IMR-90 (cell line): Measurements from ENCODE around the gene LIN7C. TPM values are rescaled to one million over a fixed set of nuclear protein-coding genes. Genes with fewer than 3 reads are reported as not detected.

Source experiments
- ATAC-seq: fragments of 200-7000 bp; cut with Tn5 transposase; 2 replicates; pipeline ENCODE4 v1.9.1; 2020; ENCODE audit warnings: low read depth, mild to moderate bottlenecking, moderate library complexity
- BruUV-seq: library from RNA; stranded (reverse); fragments of 400-500 nt; replicated peaks from 2 replicates; lab custom pipeline; 2021; lab: Mats Ljungman, UMichigan
- CTCF ChIA-PET: fragments of 300-600 bp; formaldehyde crosslinking; extraction: SDS; loops from one replicate; lab custom pipeline; 2021; ENCODE audit warnings: antibody characterized with exemption; lab: Yijun Ruan, JAX
- POLR2A ChIA-PET: fragments of 300-600 bp; sonication (Branson Sonifier 250); formaldehyde crosslinking; loops from one replicate; lab custom pipeline; 2022; ENCODE audit warnings: antibody characterized with exemption; ENCODE audit not compliant: unreplicated experiment; lab: Charles Lee
- DNase-seq: peaks from one replicate; pipeline ENCODE4 v3.0.0; 2013
- H2AFZ ChIP-seq: replicated peaks from 2 replicates; pipeline ENCODE3; 2013; ENCODE audit warnings: low read length, mild to moderate bottlenecking; ENCODE audit not compliant: poor library complexity
- H2AK5ac ChIP-seq: 2 replicates; pipeline ENCODE4 v1.6.1; 2013; ENCODE audit warnings: low read depth, low read length, inconsistent platforms
- H2AK9ac ChIP-seq: replicated peaks from 2 replicates; pipeline ENCODE3; 2013; ENCODE audit warnings: mild to moderate bottlenecking, low read depth, low read length, moderate library complexity; ENCODE audit not compliant: poor library complexity
- H2BK120ac ChIP-seq: 2 replicates; pipeline ENCODE4 v1.6.1; 2013; ENCODE audit warnings: low read depth, low read length, inconsistent platforms
- H2BK15ac ChIP-seq: 3 replicates; pipeline ENCODE4 v1.6.1; 2013; ENCODE audit warnings: low read depth, low read length, inconsistent platforms
- H2BK20ac ChIP-seq: 2 replicates; pipeline ENCODE4 v1.6.1; 2013; ENCODE audit warnings: low read depth, mild to moderate bottlenecking, inconsistent platforms, low read length, moderate library complexity
- H2BK5ac ChIP-seq: 2 replicates; pipeline ENCODE4 v1.6.1; 2013; ENCODE audit warnings: mild to moderate bottlenecking, low read depth, low read length, inconsistent platforms; ENCODE audit not compliant: poor library complexity, severe bottlenecking
- H3K14ac ChIP-seq: replicated peaks from 2 replicates; pipeline ENCODE4 v1.6.1; 2013; ENCODE audit warnings: low read depth, low read length, inconsistent platforms
- H3K18ac ChIP-seq: 2 replicates; pipeline ENCODE4 v1.6.1; 2013; ENCODE audit warnings: low read depth, low read length, control low read depth
- H3K23ac ChIP-seq: 2 replicates; pipeline ENCODE4 v1.6.1; 2013; ENCODE audit warnings: low read depth, low read length, inconsistent platforms
- H3K27ac ChIP-seq: 2 replicates; pipeline ENCODE4 v1.5.1; 2013; ENCODE audit warnings: mild to moderate bottlenecking, control low read depth, low read length; ENCODE audit not compliant: insufficient read depth
- H3K27me3 ChIP-seq: 2 replicates; pipeline ENCODE4 v1.6.1; 2013; ENCODE audit warnings: low read length; ENCODE audit not compliant: control insufficient read depth, insufficient read depth
- H3K36me3 ChIP-seq: 2 replicates; pipeline ENCODE4 v1.6.1; 2013; ENCODE audit warnings: low read length, mixed read lengths; ENCODE audit not compliant: control insufficient read depth, insufficient read depth
- H3K4ac ChIP-seq: 2 replicates; pipeline ENCODE4 v1.6.1; 2013; ENCODE audit warnings: low read depth, low read length, inconsistent platforms
- H3K4me1 ChIP-seq: 2 replicates; pipeline ENCODE4 v1.6.1; 2013; ENCODE audit warnings: low read length, mixed read lengths; ENCODE audit not compliant: control insufficient read depth, insufficient read depth
- H3K4me2 ChIP-seq: 2 replicates; pipeline ENCODE4 v1.6.1; 2013; ENCODE audit warnings: low read depth, mild to moderate bottlenecking, control low read depth, low read length, moderate library complexity
- H3K4me3 ChIP-seq: 2 replicates; pipeline ENCODE4 v1.5.1; 2013; ENCODE audit warnings: low read depth, mild to moderate bottlenecking, control low read depth, low read length, moderate library complexity; ENCODE audit not compliant: insufficient read depth
- H3K56ac ChIP-seq: 2 replicates; pipeline ENCODE4 v1.6.1; 2013; ENCODE audit warnings: low read length, inconsistent platforms; ENCODE audit not compliant: insufficient read depth; ENCODE audit errors: extremely low read depth
- H3K79me1 ChIP-seq, 2 experiments: 2 replicates each; pipeline ENCODE4 v1.6.1; 2013; ENCODE audit warnings: low read length in 2 of 2, inconsistent platforms in 1 of 2, low read depth in 1 of 2
- H3K9ac ChIP-seq: 2 replicates; pipeline ENCODE4 v1.6.1; 2013; ENCODE audit warnings: low read depth, low read length, control low read depth
- H3K9me1 ChIP-seq: 2 replicates; pipeline ENCODE4 v1.6.1; 2013; ENCODE audit warnings: low read length, inconsistent platforms; ENCODE audit not compliant: insufficient read depth
- H3K9me3 ChIP-seq: 2 replicates; pipeline ENCODE4 v1.6.1; 2013; ENCODE audit warnings: low read length; ENCODE audit not compliant: control insufficient read depth, insufficient read depth
- H4K20me1 ChIP-seq: 2 replicates; pipeline ENCODE4 v1.6.1; 2013; ENCODE audit warnings: low read length, inconsistent platforms; ENCODE audit not compliant: insufficient read depth
- H4K5ac ChIP-seq: 2 replicates; pipeline ENCODE4 v1.6.1; 2013; ENCODE audit warnings: mild to moderate bottlenecking, low read depth, low read length, control low read depth
- H4K8ac ChIP-seq, 2 experiments: 2 replicates each; pipeline ENCODE4 v1.6.1; 2013; ENCODE audit warnings: low read depth in 2 of 2, low read length in 2 of 2, control low read depth in 1 of 2, inconsistent platforms in 1 of 2
- H4K91ac ChIP-seq: 2 replicates; pipeline ENCODE4 v1.6.1; 2013; ENCODE audit warnings: low read depth, low read length, inconsistent platforms; ENCODE audit not compliant: insufficient read depth
- NFE2L2 ChIP-seq: fragments of 150-350 bp; IDR thresholded peaks from 2 replicates; pipeline ENCODE4 v1.6.1; 2016; ENCODE audit warnings: low read depth, mild to moderate bottlenecking, low read length
- dilution Hi-C: fragments of 300-500 bp; cut with HindIII; formaldehyde crosslinking; loops from one replicate; pipeline ENCODE4 v1.14.3; 2018; ENCODE audit warnings: low sequenced_read_pairs; ENCODE audit not compliant: unreplicated experiment
- in situ Hi-C: fragments of 300-500 bp; cut with MboI; formaldehyde crosslinking; loops from 3 replicates; pipeline ENCODE4 v1.14.3; 2019; ENCODE audit warnings: low sequenced_read_pairs, inconsistent platforms, mixed read lengths
- intact Hi-C: fragments of 100-400 bp; cut with micrococcal nuclease; formaldehyde crosslinking; loops from 2 replicates; pipeline ENCODE4 v1.10.0; 2022
- polyA plus RNA-seq, 3 experiments: library from polyadenylated mRNA; depleted of rRNA; stranded (reverse); fragments of >200 nt; gene quantifications; 2 replicates each; pipeline ENCODE4 v1.2.3, GENCODE V29; 2012; ENCODE audit warnings: low replicate concordance in 1 of 3
- total RNA-seq: library from RNA; depleted of rRNA; stranded (reverse); fragments of >200 nt; gene quantifications from 2 replicates; pipeline ENCODE4 v1.2.3, GENCODE V29; 2012

Gene LIN7C
- total and polyA plus RNA-seq, 2 of the 4 experiments (the other 2 are of a cell fraction): 12.2 to 25.5 TPM

- Histone ChIP-seq H2BK5ac (no peak overlapping the region), H2AK5ac (no peak overlapping the region), H2BK15ac (no peak overlapping the region), H4K91ac (no peak overlapping the region), H2BK20ac (no peak overlapping the region), H3K56ac (no peak overlapping the region), H3K9me1 (no peaks in the 10 kb centered on the region), H3K79me1 (no peaks in the 10 kb centered on the region), H3K4me1 (no peaks in the 10 kb centered on the region), H3K9me3 (no peaks in the 10 kb centered on the region), H2AK9ac (no peak overlapping the region), H3K9ac (no peak overlapping the region), H3K27me3 (no peaks in the 10 kb centered on the region), H2BK120ac (no peak overlapping the region), H3K23ac (no peak overlapping the region), H3K4me3 (no peak overlapping the region), H4K20me1 (no peaks in the 10 kb centered on the region), H3K18ac (no peak overlapping the region), H3K36me3 (no peaks in the 10 kb centered on the region), H2AFZ (no peak overlapping the region), H3K4ac (no peak overlapping the region), H3K4me2 (no peak overlapping the region), H4K8ac (no peak overlapping the region), H3K27ac (no peak overlapping the region), H3K14ac (no peak overlapping the region), H4K5ac (no peak overlapping the region)
- TF ChIP-seq NFE2L2: no peak
- BruUV-seq: no TSS peak
- no peak for ATAC-seq
- in situ Hi-C loops: no loop called here
- POLR2A ChIA-PET: no interaction called here
- CTCF ChIA-PET: no interaction called here
- intact Hi-C loops: no loop called here
- dilution Hi-C loops: no loop called here
- DNase-seq: no peak
These were observed 33.5 kb upstream of the LIN7C start for GRCh38 chr11:27540051-27540450.
